ENCODE results near the gene ITGB1.

DNA sequence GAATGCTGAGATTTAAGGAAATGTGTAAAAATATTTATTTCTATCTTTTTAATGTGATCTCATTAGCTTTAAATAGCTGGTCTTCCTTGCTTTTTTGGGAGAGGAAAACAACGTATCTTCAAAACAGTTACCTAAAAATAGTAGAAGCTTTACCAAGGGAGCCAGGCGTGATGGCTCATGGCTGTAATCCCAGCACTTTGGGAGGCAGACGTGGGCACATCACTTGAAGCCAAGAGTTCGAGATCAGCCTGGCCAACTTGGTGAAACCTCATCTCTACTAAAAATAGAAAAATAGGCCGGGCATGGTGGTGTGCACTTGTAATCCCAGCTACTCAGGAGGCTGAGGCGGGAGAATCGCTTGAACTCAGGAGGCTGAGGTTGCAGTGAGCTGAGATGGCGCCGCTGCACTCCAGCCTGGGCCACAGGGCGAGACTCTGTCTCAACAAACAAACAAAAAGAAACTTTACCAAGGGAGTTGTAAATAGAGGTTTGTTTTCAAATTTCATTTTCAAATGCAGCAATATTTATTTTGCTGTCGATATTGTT is 48.4 kb upstream of the ITGB1 start:
- TF ChIP-seq GABPA (IDR thresholded peaks at IDR 0.05; ENCODE audit: borderline replicate concordance, insufficient read depth, low read length) (no peak), CTCF (IDR thresholded peaks at IDR 0.05; ENCODE audit: control extremely low read depth in 1 of 3, insufficient read depth in 1 of 3, low read depth in 1 of 3, low read length in 3 of 3) (no peak), EP300 (IDR thresholded peaks at IDR 0.05; ENCODE audit: borderline replicate concordance in 1 of 2, low read depth in 2 of 2, low read length in 2 of 2) (no peak), SRF (IDR thresholded peaks at IDR 0.05; ENCODE audit: low read depth, low read length) (no peak), POLR2A (IDR thresholded peaks at IDR 0.05; ENCODE audit: control extremely low read depth in 1 of 2, low read depth in 2 of 2, low read length in 2 of 2) (no peak), JUND (IDR thresholded peaks at IDR 0.05; ENCODE audit: low read length) (no peak), GTF2F1 (IDR thresholded peaks at IDR 0.05; ENCODE audit: borderline replicate concordance, low read depth, low read length) (no peak), SIN3A (conservative IDR thresholded peaks at IDR 0.05 in 1 of 2, IDR thresholded peaks at IDR 0.05 in 1 of 2; ENCODE audit: low read depth in 1 of 2, low read length in 2 of 2) (no peak), ZNF274 (IDR thresholded peaks at IDR 0.05; ENCODE audit: borderline replicate concordance, extremely low read depth, low read length) (no peak), PHF8 (conservative IDR thresholded peaks at IDR 0.05; ENCODE audit: low read depth, low read length) (no peak), TBP (IDR thresholded peaks at IDR 0.05; ENCODE audit: low read depth, low read length) (no peak)

Measured in H1 (cell line).